NB4 (cell line): ENCODE data around the gene SAXO1.

Source experiments
- POLR2A ChIP-seq: IDR thresholded peaks from 2 replicates; pipeline ENCODE4 v1.6.1; 2011; ENCODE audit warnings: mild to moderate bottlenecking; ENCODE audit not compliant: insufficient read length; ENCODE audit errors: extremely low read depth
- TF ChIP-seq, protein P1 (sequence below): IDR thresholded peaks from one replicate; pipeline ENCODE4 v1.5.1; 2012; ENCODE audit warnings: low read depth, low read length

DNA sequence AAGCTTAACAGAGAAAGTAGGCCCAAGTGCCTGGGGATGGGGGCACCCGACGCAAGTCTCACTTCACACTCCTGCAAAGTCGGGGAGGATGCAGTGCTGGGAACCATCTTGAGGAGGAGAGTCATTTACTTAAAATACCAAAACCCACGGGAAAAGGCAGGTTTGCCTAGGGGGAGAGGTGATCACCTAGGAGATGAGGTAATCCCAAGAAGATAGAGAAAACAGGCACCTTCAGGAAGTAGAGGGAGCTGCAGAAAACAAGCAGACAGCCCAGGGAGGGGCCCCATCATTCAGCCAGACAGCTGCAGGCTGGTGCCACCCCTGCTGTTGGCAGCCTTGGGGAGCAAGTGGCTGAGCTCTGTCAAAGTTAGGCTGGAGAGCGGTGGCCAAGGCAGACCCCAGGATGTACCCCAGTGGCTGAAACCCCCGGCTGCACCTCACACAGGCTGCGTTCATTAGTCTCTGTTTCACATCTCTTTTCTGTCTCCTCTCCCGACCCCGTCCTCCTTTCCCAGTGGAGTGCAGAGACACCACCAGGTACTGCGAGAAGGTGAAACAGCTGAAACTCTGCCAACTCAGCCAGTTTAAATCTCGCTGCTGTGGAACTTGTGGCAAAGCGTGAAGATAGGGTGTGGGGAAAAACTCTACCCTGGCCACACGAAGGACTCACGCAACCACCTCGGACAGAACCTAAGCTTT is 124.9 kb downstream of the SAXO1 start:
- TF ChIP-seq, protein P1, sequence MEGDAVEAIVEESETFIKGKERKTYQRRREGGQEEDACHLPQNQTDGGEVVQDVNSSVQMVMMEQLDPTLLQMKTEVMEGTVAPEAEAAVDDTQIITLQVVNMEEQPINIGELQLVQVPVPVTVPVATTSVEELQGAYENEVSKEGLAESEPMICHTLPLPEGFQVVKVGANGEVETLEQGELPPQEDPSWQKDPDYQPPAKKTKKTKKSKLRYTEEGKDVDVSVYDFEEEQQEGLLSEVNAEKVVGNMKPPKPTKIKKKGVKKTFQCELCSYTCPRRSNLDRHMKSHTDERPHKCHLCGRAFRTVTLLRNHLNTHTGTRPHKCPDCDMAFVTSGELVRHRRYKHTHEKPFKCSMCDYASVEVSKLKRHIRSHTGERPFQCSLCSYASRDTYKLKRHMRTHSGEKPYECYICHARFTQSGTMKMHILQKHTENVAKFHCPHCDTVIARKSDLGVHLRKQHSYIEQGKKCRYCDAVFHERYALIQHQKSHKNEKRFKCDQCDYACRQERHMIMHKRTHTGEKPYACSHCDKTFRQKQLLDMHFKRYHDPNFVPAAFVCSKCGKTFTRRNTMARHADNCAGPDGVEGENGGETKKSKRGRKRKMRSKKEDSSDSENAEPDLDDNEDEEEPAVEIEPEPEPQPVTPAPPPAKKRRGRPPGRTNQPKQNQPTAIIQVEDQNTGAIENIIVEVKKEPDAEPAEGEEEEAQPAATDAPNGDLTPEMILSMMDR = no peak
- TF ChIP-seq POLR2A = no peak
